Mesenchymal stem cell (in vitro differentiated cells and primary cell): ENCODE results near the gene RIMBP2.

ENCODE experiments used
- DNase-seq: peaks from one replicate; pipeline ENCODE4 v3.0.0-alpha.2; 2013
- H2AFZ ChIP-seq: one replicate; pipeline ENCODE4 v1.6.1; 2013; ENCODE audit warnings: low read depth, mild to moderate bottlenecking, control low read depth, inconsistent platforms, low read length, moderate library complexity
- H2AK5ac ChIP-seq: 2 replicates; pipeline ENCODE4 v1.6.1; 2013; ENCODE audit warnings: low read length, moderate library complexity, mild to moderate bottlenecking, inconsistent platforms; ENCODE audit not compliant: severe bottlenecking
- H2BK120ac ChIP-seq: one replicate; pipeline ENCODE4 v1.6.1; 2013; ENCODE audit warnings: low read depth, mild to moderate bottlenecking, inconsistent platforms, low read length, moderate library complexity
- H2BK12ac ChIP-seq, 2 experiments: one replicate each; pipeline ENCODE4 v1.6.1; 2013; ENCODE audit warnings: inconsistent platforms in 2 of 2, low read length in 2 of 2, mild to moderate bottlenecking in 2 of 2, moderate library complexity in 2 of 2, control low read depth in 1 of 2
- H2BK15ac ChIP-seq: one replicate; pipeline ENCODE4 v1.6.1; 2013; ENCODE audit warnings: mild to moderate bottlenecking, low read depth, inconsistent platforms; ENCODE audit not compliant: poor library complexity, severe bottlenecking
- H2BK5ac ChIP-seq: 2 replicates; pipeline ENCODE4 v1.6.1; 2013; ENCODE audit warnings: low read depth, mild to moderate bottlenecking, low read length, control low read depth, inconsistent platforms; ENCODE audit not compliant: poor library complexity, severe bottlenecking
- H3K14ac ChIP-seq, 2 experiments: one replicate each; pipeline ENCODE4 v1.6.1; 2013; ENCODE audit warnings: inconsistent platforms in 2 of 2, low read length in 2 of 2, control low read depth in 1 of 2, mild to moderate bottlenecking in 1 of 2, moderate library complexity in 1 of 2
- H3K18ac ChIP-seq, 2 experiments: one replicate each; pipeline ENCODE4 v1.6.1; 2013; ENCODE audit warnings: inconsistent platforms in 2 of 2, low read length in 2 of 2, control low read depth in 1 of 2, low read depth in 1 of 2, mild to moderate bottlenecking in 1 of 2
- H3K23ac ChIP-seq, 2 experiments: one replicate each; pipeline ENCODE4 v1.6.1; 2013; ENCODE audit warnings: inconsistent platforms in 2 of 2, low read length in 2 of 2, mild to moderate bottlenecking in 2 of 2, moderate library complexity in 2 of 2, control low read depth in 1 of 2
- H3K27ac ChIP-seq: 2 replicates; pipeline ENCODE4 v1.5.1; 2013; ENCODE audit warnings: mild to moderate bottlenecking, moderate library complexity, low read length, control low read depth, inconsistent platforms; ENCODE audit not compliant: poor library complexity, severe bottlenecking
- H3K27me3 ChIP-seq, 2 experiments: 2 replicates each; pipeline versions ENCODE4 v1.6.1 to v1.7.0; 2013; ENCODE audit warnings: low read length in 2 of 2, mild to moderate bottlenecking in 2 of 2, moderate library complexity in 2 of 2, control low read depth in 1 of 2, inconsistent platforms in 1 of 2; ENCODE audit not compliant: control insufficient read depth in 1 of 2, insufficient read depth in 1 of 2
- H3K36me3 ChIP-seq, 2 experiments: 2 replicates each; pipeline versions ENCODE4 v1.6.1 to v1.7.0; 2013; ENCODE audit warnings: low read length in 2 of 2, control low read depth in 1 of 2, inconsistent platforms in 1 of 2, low read depth in 1 of 2, mild to moderate bottlenecking in 1 of 2; ENCODE audit not compliant: insufficient read depth in 2 of 2, control insufficient read depth in 1 of 2
- H3K4ac ChIP-seq, 2 experiments: one replicate each; pipeline ENCODE4 v1.6.1; 2013; ENCODE audit warnings: inconsistent platforms in 2 of 2, low read length in 2 of 2, mild to moderate bottlenecking in 2 of 2, moderate library complexity in 2 of 2, control low read depth in 1 of 2, low read depth in 1 of 2
- H3K4me1 ChIP-seq: 2 replicates; pipeline ENCODE4 v1.6.1; 2013; ENCODE audit warnings: low read depth, low read length, control low read depth; ENCODE audit not compliant: control insufficient read depth, insufficient read depth
- H3K4me2 ChIP-seq: 2 replicates; pipeline ENCODE4 v1.6.1; 2013; ENCODE audit warnings: low read length, mild to moderate bottlenecking, inconsistent platforms; ENCODE audit not compliant: poor library complexity, severe bottlenecking
- H3K4me3 ChIP-seq, 2 experiments: 2 replicates each; pipeline versions ENCODE4 v1.5.1 to v1.7.0; 2013; ENCODE audit warnings: low read length in 2 of 2, mild to moderate bottlenecking in 2 of 2, control low read depth in 1 of 2, low read depth in 1 of 2; ENCODE audit not compliant: insufficient read depth in 1 of 2
- H3K79me1 ChIP-seq: replicated peaks from 2 replicates; pipeline ENCODE4 v1.6.1; 2013; ENCODE audit warnings: mild to moderate bottlenecking, control low read depth, low read length, inconsistent platforms; ENCODE audit not compliant: poor library complexity, severe bottlenecking
- H3K9ac ChIP-seq: 2 replicates; pipeline ENCODE4 v1.7.0; 2013; ENCODE audit warnings: mild to moderate bottlenecking, low read length, moderate library complexity
- H3K9me3 ChIP-seq: 2 replicates; pipeline ENCODE4 v1.7.0; 2013; ENCODE audit warnings: mild to moderate bottlenecking, low read length; ENCODE audit not compliant: control insufficient read depth
- H4K8ac ChIP-seq: one replicate; pipeline ENCODE4 v1.6.1; 2013; ENCODE audit warnings: inconsistent platforms, mild to moderate bottlenecking, low read length, moderate library complexity
- H4K91ac ChIP-seq: one replicate; pipeline ENCODE4 v1.6.1; 2013; ENCODE audit warnings: mild to moderate bottlenecking, low read length, inconsistent platforms
- WGBS: methylation state at CpG from one replicate; pipeline ENCODE4 v1.1.7; 2013; ENCODE audit warnings: mixed read lengths; 5-methylcytosine and 5-hydroxymethylcytosine counted together

RIMBP2 gene

GRCh38 chr12:130746546-130746945 lies 30.4 kb upstream of the RIMBP2 start:
- peaks cover 0 to 35% of the 10 kb centered on the region in 2 experiments for H3K27me3 ChIP-seq
- no peak overlapping the region for H3K9ac ChIP-seq
- no peak overlapping the region for H3K14ac ChIP-seq
- H3K4ac ChIP-seq, result no peak overlapping the region
- no peak overlapping the region for H2BK12ac ChIP-seq
- no peak overlapping the region for H2BK120ac ChIP-seq
- no peak for DNase-seq
- H3K9me3 ChIP-seq, result no peaks in the 10 kb centered on the region
- no peak overlapping the region for H2BK15ac ChIP-seq
- H3K23ac ChIP-seq, result no peak overlapping the region
- no peaks in the 10 kb centered on the region for H3K79me1 ChIP-seq
- no peak overlapping the region for H2AK5ac ChIP-seq
- H3K27ac ChIP-seq, result no peak overlapping the region
- no peak overlapping the region for H4K8ac ChIP-seq
- no peak overlapping the region for H3K4me2 ChIP-seq
- H3K4me1 ChIP-seq, result peaks cover 2% of the 10 kb centered on the region
- no peak overlapping the region for H2AFZ ChIP-seq
- no peaks in the 10 kb centered on the region for H3K36me3 ChIP-seq
- H3K4me3 ChIP-seq, result no peak overlapping the region
- 89% methylated on average over 9 of the region's 9 CpGs for WGBS
- no peak overlapping the region for H4K91ac ChIP-seq
- no peak overlapping the region for H2BK5ac ChIP-seq
- H3K18ac ChIP-seq, result no peak overlapping the region

GRCh38 chr12:130745921-130746320 lies 29.8 kb upstream of the RIMBP2 start:
- H4K8ac ChIP-seq, result no peak overlapping the region
- WGBS, result 86% methylated on average over 3 of the region's 4 CpGs
- no peak overlapping the region for H2BK12ac ChIP-seq
- peaks cover 0 to 28% of the 10 kb centered on the region in 2 experiments for H3K27me3 ChIP-seq
- H2BK15ac ChIP-seq, result no peak overlapping the region
- no peak overlapping the region for H2BK5ac ChIP-seq
- DNase-seq, result no peak
- H3K27ac ChIP-seq, result no peak overlapping the region
- no peak overlapping the region for H2AK5ac ChIP-seq
- H3K4ac ChIP-seq, result no peak overlapping the region
- no peak overlapping the region for H3K4me3 ChIP-seq
- H4K91ac ChIP-seq, result no peak overlapping the region
- H3K36me3 ChIP-seq, result no peaks in the 10 kb centered on the region
- H3K4me2 ChIP-seq, result no peak overlapping the region
- peaks cover 2% of the 10 kb centered on the region for H3K4me1 ChIP-seq
- no peak overlapping the region for H3K23ac ChIP-seq
- no peak overlapping the region for H3K18ac ChIP-seq
- no peak overlapping the region for H2AFZ ChIP-seq
- H3K9ac ChIP-seq, result no peak overlapping the region
- no peaks in the 10 kb centered on the region for H3K79me1 ChIP-seq
- no peaks in the 10 kb centered on the region for H3K9me3 ChIP-seq
- no peak overlapping the region for H3K14ac ChIP-seq
- no peak overlapping the region for H2BK120ac ChIP-seq

- no peaks in the 10 kb centered on the region for H3K79me1 ChIP-seq
- H3K9ac ChIP-seq, result no peak overlapping the region
- H4K91ac ChIP-seq, result no peak overlapping the region
- H3K4ac ChIP-seq, result no peak overlapping the region
- H3K4me1 ChIP-seq, result peaks cover 2% of the 10 kb centered on the region
- H2BK12ac ChIP-seq, result no peak overlapping the region
- no peak overlapping the region for H2AK5ac ChIP-seq
- H3K27ac ChIP-seq, result no peak overlapping the region
- H2BK15ac ChIP-seq, result no peak overlapping the region
- H3K18ac ChIP-seq, result no peak overlapping the region
- 62% methylated on average over 5 of the region's 5 CpGs for WGBS
- H4K8ac ChIP-seq, result no peak overlapping the region
- H2AFZ ChIP-seq, result no peak overlapping the region
- H3K14ac ChIP-seq, result no peak overlapping the region
- no peak overlapping the region for H3K23ac ChIP-seq
- peaks cover 0 to 22% of the 10 kb centered on the region in 2 experiments for H3K27me3 ChIP-seq
- H2BK5ac ChIP-seq, result no peak overlapping the region
- no peak for DNase-seq
- no peak overlapping the region for H3K4me2 ChIP-seq
- H3K9me3 ChIP-seq, result no peaks in the 10 kb centered on the region
- H3K36me3 ChIP-seq, result no peaks in the 10 kb centered on the region
- H2BK120ac ChIP-seq, result no peak overlapping the region
- no peak overlapping the region for H3K4me3 ChIP-seq
Measured at GRCh38 chr12:130744274-130744673, 28.2 kb upstream of the RIMBP2 start.

- Histone ChIP-seq H3K27ac (no peak overlapping the region), H2BK15ac (no peak overlapping the region), H3K4me2 (no peak overlapping the region), H3K4me3 (no peak overlapping the region), H4K91ac (no peak overlapping the region), H2BK12ac (no peak overlapping the region), H2AK5ac (no peak overlapping the region), H3K9me3 (peaks cover 2% of the 10 kb centered on the region), H3K27me3 (peaks cover 0 to 18% of the 10 kb centered on the region in 2 experiments), H2BK5ac (no peak overlapping the region), H3K9ac (no peak overlapping the region), H2BK120ac (no peak overlapping the region), H3K23ac (no peak overlapping the region), H3K4ac (no peak overlapping the region), H3K4me1 (peaks cover 2% of the 10 kb centered on the region), H4K8ac (no peak overlapping the region), H3K79me1 (no peaks in the 10 kb centered on the region), H3K14ac (no peak overlapping the region), H3K18ac (no peak overlapping the region), H2AFZ (no peak overlapping the region), H3K36me3 (no peaks in the 10 kb centered on the region)
- 70% methylated on average over 4 of the region's 5 CpGs for WGBS
- DNase-seq, result no peak
Measured at GRCh38 chr12:130743606-130744005, 27.5 kb upstream of the RIMBP2 start.
